ENCODE data around the gene INHBB.

- TF ChIP-seq, protein P1, sequence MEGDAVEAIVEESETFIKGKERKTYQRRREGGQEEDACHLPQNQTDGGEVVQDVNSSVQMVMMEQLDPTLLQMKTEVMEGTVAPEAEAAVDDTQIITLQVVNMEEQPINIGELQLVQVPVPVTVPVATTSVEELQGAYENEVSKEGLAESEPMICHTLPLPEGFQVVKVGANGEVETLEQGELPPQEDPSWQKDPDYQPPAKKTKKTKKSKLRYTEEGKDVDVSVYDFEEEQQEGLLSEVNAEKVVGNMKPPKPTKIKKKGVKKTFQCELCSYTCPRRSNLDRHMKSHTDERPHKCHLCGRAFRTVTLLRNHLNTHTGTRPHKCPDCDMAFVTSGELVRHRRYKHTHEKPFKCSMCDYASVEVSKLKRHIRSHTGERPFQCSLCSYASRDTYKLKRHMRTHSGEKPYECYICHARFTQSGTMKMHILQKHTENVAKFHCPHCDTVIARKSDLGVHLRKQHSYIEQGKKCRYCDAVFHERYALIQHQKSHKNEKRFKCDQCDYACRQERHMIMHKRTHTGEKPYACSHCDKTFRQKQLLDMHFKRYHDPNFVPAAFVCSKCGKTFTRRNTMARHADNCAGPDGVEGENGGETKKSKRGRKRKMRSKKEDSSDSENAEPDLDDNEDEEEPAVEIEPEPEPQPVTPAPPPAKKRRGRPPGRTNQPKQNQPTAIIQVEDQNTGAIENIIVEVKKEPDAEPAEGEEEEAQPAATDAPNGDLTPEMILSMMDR (conservative IDR thresholded peaks at IDR 0.05; ENCODE audit: low read depth, low read length): no peak
- no peak for TF ChIP-seq EZH2 (IDR thresholded peaks at IDR 0.05; ENCODE audit: low read length, unreplicated experiment)
- TF ChIP-seq EZH2phosphoT487 (IDR thresholded peaks at IDR 0.05; ENCODE audit: borderline replicate concordance, low read length): no peak
These were observed 35.7 kb downstream of the INHBB start for GRCh38 chr2:120381661-120382060.
